Measurements from ENCODE around the gene CRISPLD2.

DNA sequence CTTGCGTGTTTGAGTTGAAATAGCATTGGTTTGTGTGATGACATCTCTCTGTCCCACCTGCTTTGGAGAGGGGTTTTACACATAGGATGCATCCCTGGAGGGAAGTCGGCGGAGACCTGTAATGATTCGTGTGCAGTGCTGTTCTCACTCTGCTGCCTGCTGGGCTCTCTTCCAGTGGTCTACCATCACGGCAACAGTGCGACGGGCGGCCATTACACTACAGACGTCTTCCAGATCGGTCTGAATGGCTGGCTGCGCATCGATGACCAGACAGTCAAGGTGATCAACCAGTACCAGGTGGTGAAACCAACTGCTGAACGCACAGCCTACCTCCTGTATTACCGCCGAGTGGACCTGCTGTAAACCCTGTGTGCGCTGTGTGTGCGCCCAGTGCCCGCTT lies 41.1 kb upstream of the CRISPLD2 start:
- TF ChIP-seq, protein P1, sequence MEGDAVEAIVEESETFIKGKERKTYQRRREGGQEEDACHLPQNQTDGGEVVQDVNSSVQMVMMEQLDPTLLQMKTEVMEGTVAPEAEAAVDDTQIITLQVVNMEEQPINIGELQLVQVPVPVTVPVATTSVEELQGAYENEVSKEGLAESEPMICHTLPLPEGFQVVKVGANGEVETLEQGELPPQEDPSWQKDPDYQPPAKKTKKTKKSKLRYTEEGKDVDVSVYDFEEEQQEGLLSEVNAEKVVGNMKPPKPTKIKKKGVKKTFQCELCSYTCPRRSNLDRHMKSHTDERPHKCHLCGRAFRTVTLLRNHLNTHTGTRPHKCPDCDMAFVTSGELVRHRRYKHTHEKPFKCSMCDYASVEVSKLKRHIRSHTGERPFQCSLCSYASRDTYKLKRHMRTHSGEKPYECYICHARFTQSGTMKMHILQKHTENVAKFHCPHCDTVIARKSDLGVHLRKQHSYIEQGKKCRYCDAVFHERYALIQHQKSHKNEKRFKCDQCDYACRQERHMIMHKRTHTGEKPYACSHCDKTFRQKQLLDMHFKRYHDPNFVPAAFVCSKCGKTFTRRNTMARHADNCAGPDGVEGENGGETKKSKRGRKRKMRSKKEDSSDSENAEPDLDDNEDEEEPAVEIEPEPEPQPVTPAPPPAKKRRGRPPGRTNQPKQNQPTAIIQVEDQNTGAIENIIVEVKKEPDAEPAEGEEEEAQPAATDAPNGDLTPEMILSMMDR (conservative IDR thresholded peaks at IDR 0.05 in 1 of 2, IDR thresholded peaks at IDR 0.05 in 1 of 2; ENCODE audit: low read depth in 1 of 2, low read length in 2 of 2) = no peak
- TF ChIP-seq EZH2 (IDR thresholded peaks at IDR 0.05; ENCODE audit: low read length, missing control alignments) = no peak
